H1 (cell line): ENCODE results near the gene FBH1. TPM values are rescaled to one million over a fixed set of nuclear protein-coding genes. Genes with fewer than 3 reads are reported as not detected.

ENCODE experiments used
- CTCF ChIA-PET: fragments of 300-600 bp; sonication (Branson Sonifier 250); formaldehyde crosslinking; loops from one replicate; lab custom pipeline; 2021; ENCODE audit not compliant: partially characterized antibody; lab: Charles Lee
- POLR2A ChIA-PET: fragments of 300-600 bp; sonication (Branson Sonifier 250); formaldehyde crosslinking; loops from one replicate; lab custom pipeline; 2021; ENCODE audit warnings: inconsistent platforms; ENCODE audit not compliant: partially characterized antibody; lab: Charles Lee
- DNase-seq, 2 experiments: peaks; one replicate each; pipeline versions ENCODE4 v3.0.0 to v3.0.0-alpha.2; 2010 to 2022; ENCODE audit warnings: low spot score in 2 of 2, low read depth in 1 of 2, mixed read lengths in 1 of 2
- FAIRE-seq: peaks from 2 replicates; lab custom pipeline; 2011; peaks lifted over from hg19 to GRCh38; lab: Jason Lieb, UNC
- H2AFZ ChIP-seq: 2 replicates; pipeline ENCODE4 v1.8.1; 2012; ENCODE audit warnings: low read length, inconsistent platforms
- H2AK5ac ChIP-seq: 2 replicates; pipeline ENCODE4 v1.6.1; 2013; ENCODE audit warnings: low read depth, low read length
- H2BK120ac ChIP-seq: replicated peaks from 2 replicates; pipeline ENCODE3; 2013; ENCODE audit warnings: low read depth, low read length, inconsistent platforms
- H2BK12ac ChIP-seq: 2 replicates; pipeline ENCODE4 v1.6.1; 2013; ENCODE audit warnings: low read depth, low read length
- H2BK15ac ChIP-seq: 2 replicates; pipeline ENCODE4 v1.6.1; 2013; ENCODE audit warnings: low read length
- H2BK20ac ChIP-seq: 2 replicates; pipeline ENCODE4 v1.6.1; 2013; ENCODE audit warnings: low read length
- H2BK5ac ChIP-seq: 2 replicates; pipeline ENCODE4 v1.6.1; 2013; ENCODE audit warnings: low read depth, low read length
- H3K14ac ChIP-seq: 2 replicates; pipeline ENCODE4 v1.6.1; 2013; ENCODE audit warnings: inconsistent platforms; ENCODE audit not compliant: insufficient read length
- H3K18ac ChIP-seq: 2 replicates; pipeline ENCODE4 v1.6.1; 2013; ENCODE audit warnings: low read length; ENCODE audit errors: extremely low read depth
- H3K23ac ChIP-seq: 2 replicates; pipeline ENCODE4 v1.6.1; 2013; ENCODE audit warnings: inconsistent platforms; ENCODE audit not compliant: insufficient read length
- H3K23me2 ChIP-seq: 2 replicates; pipeline ENCODE4 v1.6.1; 2013; ENCODE audit warnings: low read depth, low read length
- H3K27ac ChIP-seq: 2 replicates; pipeline ENCODE4 v1.6.1; 2011; ENCODE audit warnings: low read depth, low read length, inconsistent platforms
- H3K27me3 ChIP-seq, 4 experiments: replicated peaks in 1 of 4; 1 replicate in 1 of 4; 2 replicates in 3 of 4; pipeline versions ENCODE4 v1.6.1 to v1.8.1; 2011 to 2013; ENCODE audit warnings: low read length in 3 of 4, mild to moderate bottlenecking in 3 of 4, inconsistent platforms in 2 of 4, mixed read lengths in 2 of 4, moderate library complexity in 1 of 4; ENCODE audit not compliant: control insufficient read depth in 3 of 4, insufficient read depth in 3 of 4; ENCODE audit errors: extremely low read depth in 1 of 4
- H3K36me3 ChIP-seq, 4 experiments: 2 replicates each; pipeline versions ENCODE4 v1.6.1 to v1.8.1; 2011 to 2013; ENCODE audit warnings: mild to moderate bottlenecking in 4 of 4, low read length in 3 of 4, moderate library complexity in 2 of 4, control low read depth in 1 of 4, inconsistent platforms in 1 of 4; ENCODE audit not compliant: insufficient read depth in 4 of 4, control insufficient read depth in 2 of 4
- H3K4ac ChIP-seq: replicated peaks from 2 replicates; pipeline ENCODE3; 2013; ENCODE audit warnings: low read length, low read depth, mixed read lengths, inconsistent platforms; ENCODE audit not compliant: insufficient read length
- H3K4me1 ChIP-seq, 4 experiments: replicated peaks in 1 of 4; 1 replicate in 1 of 4; 2 replicates in 3 of 4; pipeline versions ENCODE4 v1.6.1 to v1.8.1; 2011 to 2013; ENCODE audit warnings: low read length in 3 of 4, inconsistent platforms in 2 of 4, mixed read lengths in 1 of 4; ENCODE audit not compliant: insufficient read depth in 4 of 4, control insufficient read depth in 3 of 4
- H3K4me2 ChIP-seq, 2 experiments: 2 replicates each; pipeline versions ENCODE4 v1.6.1 to v1.8.1; 2011 to 2013; ENCODE audit warnings: low read depth in 2 of 2, low read length in 2 of 2, control low read depth in 1 of 2, inconsistent platforms in 1 of 2, mild to moderate bottlenecking in 1 of 2; ENCODE audit not compliant: insufficient read depth in 1 of 2
- H3K4me3 ChIP-seq, 4 experiments: fragments of 200-600, 300-600 bp in 1 of 4; sonication (generic), shearing (Covaris generic), sonication (Bioruptor Twin) in 1 of 4; 2 replicates each; pipeline versions ENCODE4 v1.5.1 to v1.8.1; 2011 to 2016; ENCODE audit warnings: low read length in 4 of 4, low read depth in 3 of 4, control low read depth in 2 of 4, inconsistent platforms in 2 of 4, mild to moderate bottlenecking in 2 of 4, mixed read lengths in 1 of 4, moderate library complexity in 1 of 4; ENCODE audit not compliant: insufficient read depth in 2 of 4; ENCODE audit errors: extremely low read depth in 1 of 4
- H3K56ac ChIP-seq: replicated peaks from 2 replicates; pipeline ENCODE3; 2013; ENCODE audit warnings: low read depth, mild to moderate bottlenecking, mixed read lengths, low read length, inconsistent platforms; ENCODE audit not compliant: insufficient read length
- H3K79me1 ChIP-seq: 2 replicates; pipeline ENCODE4 v1.6.1; 2013; ENCODE audit warnings: low read depth, low read length, control low read depth
- H3K79me2 ChIP-seq, 2 experiments: 2 replicates each; pipeline versions ENCODE4 v1.6.1 to v1.8.1; 2012 to 2013; ENCODE audit warnings: low read length in 2 of 2, mild to moderate bottlenecking in 2 of 2, inconsistent platforms in 1 of 2; ENCODE audit not compliant: insufficient read depth in 2 of 2, control insufficient read depth in 1 of 2
- H3K9ac ChIP-seq, 4 experiments: replicated peaks in 1 of 4; 1 replicate in 1 of 4; 2 replicates in 3 of 4; pipeline versions ENCODE4 v1.6.1 to v1.8.1; 2011 to 2013; ENCODE audit warnings: low read depth in 3 of 4, low read length in 3 of 4, control low read depth in 2 of 4, mild to moderate bottlenecking in 2 of 4, moderate library complexity in 2 of 4, inconsistent platforms in 1 of 4; ENCODE audit errors: extremely low read depth in 1 of 4
- H3K9me3 ChIP-seq, 2 experiments: 2 replicates each; pipeline versions ENCODE4 v1.6.1 to v1.8.1; 2012 to 2013; ENCODE audit warnings: mild to moderate bottlenecking in 2 of 2, moderate library complexity in 2 of 2, control low read depth in 1 of 2, inconsistent platforms in 1 of 2, low read depth in 1 of 2, low read length in 1 of 2, mixed read lengths in 1 of 2; ENCODE audit not compliant: insufficient read depth in 2 of 2
- H4K20me1 ChIP-seq, 2 experiments: replicated peaks in 1 of 2; 2 replicates each; pipeline versions ENCODE3 to v1.8.1; 2011 to 2013; ENCODE audit warnings: inconsistent platforms in 2 of 2, low read length in 2 of 2, mild to moderate bottlenecking in 1 of 2; ENCODE audit not compliant: insufficient read depth in 2 of 2, control insufficient read depth in 1 of 2
- H4K5ac ChIP-seq: 2 replicates; pipeline ENCODE4 v1.6.1; 2013; ENCODE audit warnings: low read length, low read depth, mixed read lengths, inconsistent platforms; ENCODE audit not compliant: insufficient read length
- H4K8ac ChIP-seq: 2 replicates; pipeline ENCODE4 v1.8.0; 2013; ENCODE audit warnings: mild to moderate bottlenecking, moderate library complexity, low read length, inconsistent platforms; ENCODE audit not compliant: insufficient read depth; ENCODE audit errors: extremely low read depth
- H4K91ac ChIP-seq: replicated peaks from 2 replicates; pipeline ENCODE3; 2013; ENCODE audit warnings: low read length, mixed read lengths, inconsistent platforms; ENCODE audit not compliant: insufficient read length
- BACH1 ChIP-seq: IDR thresholded peaks from 2 replicates; pipeline ENCODE4 v1.6.1; 2012; ENCODE audit warnings: low read length, improper control_type of control experiment
- BRCA1 ChIP-seq: IDR thresholded peaks from 2 replicates; pipeline ENCODE4 v1.6.1; 2012; ENCODE audit warnings: low read depth, low read length, improper control_type of control experiment
- CREB1 ChIP-seq: IDR thresholded peaks from 2 replicates; pipeline ENCODE4 v1.6.1; 2012; ENCODE audit warnings: inconsistent platforms
- HDAC2 ChIP-seq, 2 experiments: fragments of 300-600 bp in 1 of 2; sonication (generic) in 1 of 2; IDR thresholded peaks; 2 replicates each; pipeline ENCODE4 v1.6.1; 2011 to 2012; ENCODE audit warnings: low read depth in 2 of 2, low read length in 2 of 2, mild to moderate bottlenecking in 2 of 2, moderate library complexity in 2 of 2, borderline replicate concordance in 1 of 2, inconsistent platforms in 1 of 2
- JUN ChIP-seq: IDR thresholded peaks from 2 replicates; pipeline ENCODE4 v1.6.1; 2011; ENCODE audit warnings: low read depth, mild to moderate bottlenecking, improper control_type of control experiment, low read length
- KDM5A ChIP-seq: fragments of 200-600 bp; IDR thresholded peaks from 2 replicates; pipeline ENCODE4 v1.7.1; 2012; ENCODE audit warnings: mild to moderate bottlenecking, low read length, inconsistent platforms, mixed read lengths
- PHF8 ChIP-seq: fragments of 200-600 bp; sonication (generic); conservative IDR thresholded peaks from 2 replicates; pipeline ENCODE4 v1.7.1; 2012; ENCODE audit warnings: low read depth, mild to moderate bottlenecking, inconsistent platforms, low read length, moderate library complexity
- POU5F1 ChIP-seq: IDR thresholded peaks from 2 replicates; pipeline ENCODE4 v1.6.1; 2011; ENCODE audit warnings: low read depth, mild to moderate bottlenecking, low read length, moderate library complexity
- SAP30 ChIP-seq: fragments of 300-600 bp; sonication (generic); IDR thresholded peaks from 2 replicates; pipeline ENCODE4 v1.7.1; 2012; ENCODE audit warnings: low read length, moderate library complexity, mild to moderate bottlenecking, inconsistent platforms; ENCODE audit not compliant: insufficient read depth, insufficient replicate concordance
- SIRT6 ChIP-seq: IDR thresholded peaks from one replicate; pipeline ENCODE4 v1.7.1; 2012; ENCODE audit warnings: low read length, inconsistent platforms
- SP1 ChIP-seq: IDR thresholded peaks from 2 replicates; pipeline ENCODE4 v1.6.1; 2011; ENCODE audit warnings: low read depth, low read length
- SP4 ChIP-seq: IDR thresholded peaks from 2 replicates; pipeline ENCODE4 v1.6.1; 2012; ENCODE audit warnings: low read length, inconsistent platforms
- TAF7 ChIP-seq: optimal IDR thresholded peaks from 2 replicates; pipeline ENCODE3; 2011; ENCODE audit warnings: low read depth, mild to moderate bottlenecking, inconsistent platforms, low read length, moderate library complexity, borderline replicate concordance
- WGBS, 2 experiments: shearing (Covaris generic) in 1 of 2; methylation state at CpG; one replicate each; pipeline versions ENCODE4 v1.1.6 to v1.1.7; 2013 to 2015; ENCODE audit warnings: low lambda C conversion rate in 2 of 2, mixed read lengths in 2 of 2, inconsistent platforms in 1 of 2, low coverage in 1 of 2, missing lambda C conversion rate in 1 of 2; ENCODE audit not compliant: insufficient replicate concordance in 2 of 2, insufficient coverage in 1 of 2, insufficient read length in 1 of 2; ENCODE audit errors: extremely low coverage in 1 of 2, missing lambda C conversion rate in 1 of 2; 5-methylcytosine and 5-hydroxymethylcytosine counted together
- polyA plus RNA-seq, 7 experiments: library from polyadenylated mRNA; depleted of rRNA in 3 of 7; stranded (reverse) in 5 of 7; unstranded in 2 of 7; fragments of >200 nt in 5 of 7; fragments of 200-250 nt in 2 of 7; gene quantifications; 1 replicate in 5 of 7; 2 replicates in 1 of 7; 4 replicates in 1 of 7; pipeline versions ENCODE4 v1.2.1 to v1.2.3, GENCODE V29; 2011 to 2013; ENCODE audit warnings: missing spikeins in 2 of 7, mixed read lengths in 2 of 7
- total RNA-seq: library from RNA; stranded (reverse); fragmentation: NEBNext Ultra II Directional; extraction: Animal tissue kit (Norgen Biotek cat#: 25700); gene quantifications from 2 replicates; pipeline ENCODE4 v1.2.1, GENCODE V29; 2021
- TF ChIP-seq, protein P1 (sequence below): IDR thresholded peaks from 2 replicates; pipeline ENCODE4 v1.6.1; 2012; ENCODE audit warnings: inconsistent platforms

The FBH1 gene
- total and polyA plus RNA-seq, 2 of the 8 experiments (the other 6 are each of a cell fraction or from before 2014, with no cell fraction given), result 31.1 to 51.8 TPM

GRCh38 chr10:5958077-5958476, 68.0 kb downstream of the FBH1 start:
- Histone ChIP-seq H3K4me3 (no peak overlapping the region), H3K18ac (no peak overlapping the region), H3K79me1 (no peaks in the 10 kb centered on the region), H3K56ac (no peak overlapping the region), H2AK5ac (no peak overlapping the region), H4K5ac (no peak overlapping the region), H3K36me3 (no peaks in the 10 kb centered on the region), H3K27me3 (0 out of 7 replicates have a peak, but pooled peaks cover 0 to 2% (median 0%) of the 10 kb centered on the region in 4 experiments), H3K79me2 (no peaks in the 10 kb centered on the region), H3K9me3 (no peaks in the 10 kb centered on the region), H4K91ac (no peak overlapping the region), H3K27ac (no peak overlapping the region), H3K23ac (no peak overlapping the region), H3K4ac (no peak overlapping the region), H2BK5ac (no peak overlapping the region), H2BK15ac (no peak overlapping the region), H3K9ac (no peak overlapping the region), H3K4me1 (peaks cover 0 to 3% (median 0%) of the 10 kb centered on the region in 4 experiments; a peak in 1 of 7 replicates), H2AFZ (no peak overlapping the region), H2BK20ac (no peak overlapping the region), H3K14ac (no peak overlapping the region), H2BK120ac (no peak overlapping the region), H3K23me2 (no peaks in the 10 kb centered on the region), H3K4me2 (no peak overlapping the region), H4K8ac (no peak overlapping the region), H4K20me1 (no peaks in the 10 kb centered on the region), H2BK12ac (no peak overlapping the region)
- ChIA-PET CTCF (interaction anchor here (0.8 kb wide), 1 partner anchor 9 kb away, joined by 3 read pairs; no protein-coding TSS in a partner anchor), POLR2A (no interaction called here)
- FAIRE-seq (no peak), DNase-seq (no peak)
- 79% methylated on average over 2 of the region's 2 CpGs; no CpG with 5 or more reads in 1 of the 2 experiments for WGBS, 2 experiments
- TF ChIP-seq SAP30 (no peak), TAF7 (no peak), SIRT6 (no peak), SP4 (no peak), BRCA1 (no peak), CREB1 (no peak), HDAC2 (IDR thresholded peaks at IDR 0.05; ENCODE audit: borderline replicate concordance in 1 of 2, low read depth in 2 of 2, low read length in 2 of 2) (no peak), SP1 (no peak), PHF8 (no peak), JUN (no peak), BACH1 (no peak), POU5F1 (no peak), KDM5A (no peak)
- TF ChIP-seq, protein P1, sequence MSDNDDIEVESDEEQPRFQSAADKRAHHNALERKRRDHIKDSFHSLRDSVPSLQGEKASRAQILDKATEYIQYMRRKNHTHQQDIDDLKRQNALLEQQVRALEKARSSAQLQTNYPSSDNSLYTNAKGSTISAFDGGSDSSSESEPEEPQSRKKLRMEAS, result no peak
